H9 (cell line): Measurements from ENCODE around the gene TMCC1. TPM values are rescaled to one million over a fixed set of nuclear protein-coding genes. Genes with fewer than 3 reads are reported as not detected.

Experiments used
- DNase-seq: peaks from one replicate; pipeline ENCODE4 v3.0.0-alpha.2; 2017
- H2AFZ ChIP-seq: one replicate; pipeline ENCODE4 v1.6.1; 2013; ENCODE audit warnings: mild to moderate bottlenecking, low read length, control low read depth, moderate library complexity
- H2AK5ac ChIP-seq: 2 replicates; pipeline ENCODE4 v1.6.1; 2013; ENCODE audit warnings: low read length, control low read depth, mixed read lengths; ENCODE audit not compliant: insufficient read length
- H2BK120ac ChIP-seq: one replicate; pipeline ENCODE4 v1.6.1; 2013; ENCODE audit warnings: low read depth, mild to moderate bottlenecking, low read length, control low read depth, inconsistent platforms; ENCODE audit not compliant: poor library complexity, severe bottlenecking
- H2BK12ac ChIP-seq: 2 replicates; pipeline ENCODE4 v1.6.1; 2013; ENCODE audit warnings: low read length, control low read depth, mixed read lengths, low read depth; ENCODE audit not compliant: insufficient read length
- H2BK15ac ChIP-seq: 2 replicates; pipeline ENCODE4 v1.6.1; 2013; ENCODE audit warnings: low read depth, low read length, control low read depth
- H2BK20ac ChIP-seq: one replicate; pipeline ENCODE4 v1.6.1; 2013; ENCODE audit warnings: low read depth, mild to moderate bottlenecking, low read length, control low read depth, inconsistent platforms; ENCODE audit not compliant: poor library complexity, severe bottlenecking
- H2BK5ac ChIP-seq: 2 replicates; pipeline ENCODE4 v1.6.1; 2013; ENCODE audit warnings: low read length, control low read depth, mixed read lengths; ENCODE audit not compliant: insufficient read length
- H3K14ac ChIP-seq: 2 replicates; pipeline ENCODE4 v1.6.1; 2013; ENCODE audit warnings: low read length, control low read depth; ENCODE audit not compliant: insufficient read depth
- H3K18ac ChIP-seq: 2 replicates; pipeline ENCODE4 v1.6.1; 2013; ENCODE audit warnings: low read depth, mild to moderate bottlenecking, mixed read lengths, low read length, control low read depth; ENCODE audit not compliant: insufficient read length
- H3K23ac ChIP-seq: 2 replicates; pipeline ENCODE4 v1.6.1; 2013; ENCODE audit warnings: low read length, control low read depth, mixed read lengths, low read depth; ENCODE audit not compliant: insufficient read length
- H3K23me2 ChIP-seq: 2 replicates; pipeline ENCODE4 v1.6.1; 2013; ENCODE audit warnings: low read depth, mild to moderate bottlenecking, mixed read lengths, low read length, control low read depth; ENCODE audit not compliant: insufficient read length, poor library complexity, severe bottlenecking
- H3K27ac ChIP-seq: 2 replicates; pipeline ENCODE4 v1.5.1; 2013; ENCODE audit warnings: low read length, control low read depth, mixed read lengths, low read depth; ENCODE audit not compliant: insufficient read length
- H3K27me3 ChIP-seq: 2 replicates; pipeline ENCODE4 v1.6.1; 2013; ENCODE audit warnings: low read length, control low read depth, inconsistent platforms; ENCODE audit not compliant: insufficient read depth
- H3K4ac ChIP-seq: 2 replicates; pipeline ENCODE4 v1.6.1; 2013; ENCODE audit warnings: low read depth, mild to moderate bottlenecking, control low read depth, inconsistent platforms, low read length, moderate library complexity
- H3K4me1 ChIP-seq: 2 replicates; pipeline ENCODE4 v1.6.1; 2013; ENCODE audit warnings: low read length, control low read depth, inconsistent platforms; ENCODE audit not compliant: insufficient read depth
- H3K4me2 ChIP-seq: 2 replicates; pipeline ENCODE4 v1.6.1; 2013; ENCODE audit warnings: low read length, control low read depth, mixed read lengths; ENCODE audit not compliant: insufficient read length, insufficient read depth
- H3K56ac ChIP-seq: 2 replicates; pipeline ENCODE4 v1.6.1; 2013; ENCODE audit warnings: low read depth, mild to moderate bottlenecking, mixed read lengths, low read length, control low read depth; ENCODE audit not compliant: insufficient read length
- H3K79me1 ChIP-seq: 2 replicates; pipeline ENCODE4 v1.6.1; 2013; ENCODE audit warnings: low read depth, mild to moderate bottlenecking, moderate library complexity, low read length, control low read depth, inconsistent platforms; ENCODE audit not compliant: insufficient read depth, poor library complexity, severe bottlenecking
- H3K79me2 ChIP-seq: 2 replicates; pipeline ENCODE4 v1.6.1; 2013; ENCODE audit warnings: low read length, control low read depth, inconsistent platforms; ENCODE audit not compliant: insufficient read depth
- H3K9ac ChIP-seq: 2 replicates; pipeline ENCODE4 v1.6.1; 2013; ENCODE audit warnings: low read length, control low read depth, mixed read lengths; ENCODE audit not compliant: insufficient read length; ENCODE audit errors: extremely low read depth
- H3K9me3 ChIP-seq: one replicate; pipeline ENCODE4 v1.6.1; 2013; ENCODE audit warnings: low read depth, low read length, inconsistent platforms; ENCODE audit not compliant: control insufficient read depth
- H3T11ph ChIP-seq: one replicate; pipeline ENCODE4 v1.6.1; 2013; ENCODE audit warnings: mild to moderate bottlenecking, low read length, control low read depth, inconsistent platforms
- H4K20me1 ChIP-seq: one replicate; pipeline ENCODE4 v1.6.1; 2013; ENCODE audit not compliant: control insufficient read depth, insufficient read length, insufficient read depth
- H4K5ac ChIP-seq: 2 replicates; pipeline ENCODE4 v1.6.1; 2013; ENCODE audit warnings: low read depth, mild to moderate bottlenecking, mixed read lengths, low read length, control low read depth; ENCODE audit not compliant: insufficient read length
- H4K8ac ChIP-seq: replicated peaks from 2 replicates; pipeline ENCODE4 v1.6.1; 2013; ENCODE audit warnings: low read length, control low read depth, mixed read lengths, low read depth; ENCODE audit not compliant: insufficient read length
- H4K91ac ChIP-seq: 2 replicates; pipeline ENCODE4 v1.6.1; 2013; ENCODE audit warnings: low read depth, mild to moderate bottlenecking, moderate library complexity, mixed read lengths, low read length, control low read depth; ENCODE audit not compliant: insufficient read length
- H3K27ac Mint-ChIP-seq, 3 experiments: 2 replicates in 2 of 3; 3 replicates in 1 of 3; pipeline ENCODE4 v1.8.0; 2020 to 2021; ENCODE audit warnings: mixed read lengths in 3 of 3, mild to moderate bottlenecking in 1 of 3, moderate library complexity in 1 of 3
- H3K27me3 Mint-ChIP-seq: 2 replicates; pipeline ENCODE4 v1.8.0; 2021; ENCODE audit warnings: low read depth, mild to moderate bottlenecking, moderate library complexity, mixed read lengths
- H3K36me3 Mint-ChIP-seq, 3 experiments: 2 replicates in 2 of 3; 3 replicates in 1 of 3; pipeline ENCODE4 v1.8.0; 2020 to 2021; ENCODE audit warnings: low read depth in 3 of 3, mixed read lengths in 3 of 3; ENCODE audit not compliant: insufficient read depth in 1 of 3
- H3K4me1 Mint-ChIP-seq, 2 experiments: 2 replicates each; pipeline ENCODE4 v1.8.0; 2020; ENCODE audit warnings: mixed read lengths in 2 of 2
- H3K4me3 Mint-ChIP-seq, 2 experiments: 2 replicates in 1 of 2; 3 replicates in 1 of 2; pipeline ENCODE4 v1.8.0; 2020 to 2021; ENCODE audit warnings: mild to moderate bottlenecking in 2 of 2, mixed read lengths in 2 of 2, moderate library complexity in 1 of 2
- H3K9me3 Mint-ChIP-seq, 2 experiments: 2 replicates in 1 of 2; 3 replicates in 1 of 2; pipeline ENCODE4 v1.8.0; 2020; ENCODE audit warnings: mild to moderate bottlenecking in 2 of 2, mixed read lengths in 2 of 2, moderate library complexity in 1 of 2
- CTCF ChIP-seq: fragments of 200-600 bp; sonication (generic); conservative IDR thresholded peaks from 3 replicates; pipeline ENCODE4 v1.8.0; 2021; ENCODE audit warnings: antibody characterized with exemption, mild to moderate bottlenecking
- total RNA-seq: library from RNA; stranded (reverse); gene quantifications from 2 replicates; pipeline ENCODE4 v1.2.1, GENCODE V29; 2021

TMCC1 gene
- total RNA-seq, 1 experiment from 2014 or later, result 24.4 TPM

GRCh38 chr3:129749692-129750091 is 143.8 kb downstream of the TMCC1 start:
- H3K36me3 Mint-ChIP-seq, result peaks cover 5 to 18% (median 12%) of the 10 kb centered on the region in 3 experiments
- no peak for DNase-seq
- Histone ChIP-seq H3K9ac (no peak overlapping the region), H3K56ac (no peak overlapping the region), H2AFZ (no peak overlapping the region), H3K9me3 (no peaks in the 10 kb centered on the region), H3K4me2 (no peak overlapping the region), H4K20me1 (no peaks in the 10 kb centered on the region), H3K4me1 (peaks cover 3% of the 10 kb centered on the region; the same call in 1 of the 2 replicates), H4K5ac (no peak overlapping the region), H4K91ac (no peak overlapping the region), H3K79me1 (no peaks in the 10 kb centered on the region), H3K23me2 (no peaks in the 10 kb centered on the region), H2AK5ac (no peak overlapping the region), H3K27ac (no peak overlapping the region), H2BK5ac (no peak overlapping the region), H2BK20ac (no peak overlapping the region), H3T11ph (no peak overlapping the region), H3K4ac (no peak overlapping the region), H4K8ac (no peak overlapping the region), H3K79me2 (no peaks in the 10 kb centered on the region), H2BK15ac (no peak overlapping the region), H2BK12ac (no peak overlapping the region), H3K14ac (no peak overlapping the region), H3K23ac (no peak overlapping the region), H3K18ac (no peak overlapping the region), H3K27me3 (no peaks in the 10 kb centered on the region), H2BK120ac (no peak overlapping the region)
- peaks cover 13 to 17% of the 10 kb centered on the region in 2 experiments for H3K4me1 Mint-ChIP-seq
- H3K27me3 Mint-ChIP-seq, result no peaks in the 10 kb centered on the region
- H3K27ac Mint-ChIP-seq, result no peak overlapping the region
- H3K4me3 Mint-ChIP-seq, result no peak overlapping the region
- no peak for TF ChIP-seq CTCF
- peaks cover 7 to 12% of the 10 kb centered on the region in 2 experiments; a peak in 3 of 5 replicates for H3K9me3 Mint-ChIP-seq
